HepG2 (cell line): ENCODE data around the gene COL26A1. TPM values are rescaled to one million over a fixed set of nuclear protein-coding genes. Genes with fewer than 3 reads are reported as not detected.

Experiments
- ATAC-seq: fragments of 200-7000 bp; cut with Tn5 transposase; 3 replicates; pipeline ENCODE4 v1.9.1; 2020; ENCODE audit warnings: mild to moderate bottlenecking, moderate library complexity
- BruUV-seq: library from RNA; stranded (reverse); fragments of 400-500 nt; replicated peaks from 2 replicates; lab custom pipeline; 2021; lab: Mats Ljungman, UMichigan
- CTCF ChIA-PET: fragments of 300-600 bp; formaldehyde crosslinking; extraction: SDS; loops from one replicate; lab custom pipeline; 2021; ENCODE audit warnings: low total read pairs, inconsistent platforms, low intra/inter-chr PET ratio; lab: Yijun Ruan, JAX
- POLR2A ChIA-PET: fragments of 350-600 bp; sonication (Branson Sonifier 250); formaldehyde crosslinking; loops from one replicate; lab custom pipeline; 2020; ENCODE audit warnings: antibody characterized with exemption, inconsistent platforms; lab: Yijun Ruan, JAX
- DNase-seq: peaks from one replicate; pipeline ENCODE4 v3.0.0-alpha.2; 2015; ENCODE audit warnings: low spot score
- FAIRE-seq: peaks from 3 replicates; lab custom pipeline; 2011; peaks lifted over from hg19 to GRCh38; lab: Jason Lieb, UNC
- H2AFZ ChIP-seq: one replicate; pipeline ENCODE4 v1.6.1; 2011; ENCODE audit warnings: low read length, inconsistent platforms
- H3K27ac ChIP-seq: fragments of 300-600 bp; 3 replicates; pipeline ENCODE4 v1.8.0; 2011; ENCODE audit warnings: mixed run types, mild to moderate bottlenecking, mixed read lengths, low read length, inconsistent platforms; ENCODE audit not compliant: insufficient read depth; ENCODE audit errors: extremely low read length
- H3K27me3 ChIP-seq, 2 experiments: fragments of 200-600 bp in 1 of 2; 2 replicates in 1 of 2; 3 replicates in 1 of 2; pipeline versions ENCODE4 v1.6.0 to v1.8.0; 2011; ENCODE audit warnings: low read length in 2 of 2, mild to moderate bottlenecking in 2 of 2, moderate library complexity in 2 of 2, inconsistent platforms in 1 of 2; ENCODE audit not compliant: insufficient read depth in 2 of 2, control insufficient read depth in 1 of 2
- H3K36me3 ChIP-seq, 2 experiments: fragments of 200-600 bp in 1 of 2; replicated peaks in 1 of 2; 2 replicates in 1 of 2; 3 replicates in 1 of 2; pipeline versions ENCODE4 v1.5.1 to v1.8.0; 2011; ENCODE audit warnings: low read length in 2 of 2, inconsistent platforms in 1 of 2; ENCODE audit not compliant: insufficient read depth in 2 of 2, control insufficient read depth in 1 of 2
- H3K4me1 ChIP-seq: 2 replicates; pipeline ENCODE4 v1.5.1; 2012; ENCODE audit warnings: low read length, inconsistent platforms; ENCODE audit not compliant: insufficient read depth
- H3K4me2 ChIP-seq: 2 replicates; pipeline ENCODE4 v1.6.0; 2011; ENCODE audit warnings: low read depth, low read length, inconsistent platforms
- H3K4me3 ChIP-seq, 3 experiments: fragments of 200-600 bp in 1 of 3; sonication (generic), shearing (Covaris generic) in 1 of 3; replicated peaks in 1 of 3; 2 replicates each; pipeline ENCODE4 v1.5.1; 2011 to 2016; ENCODE audit warnings: low read length in 3 of 3, inconsistent platforms in 2 of 3, low read depth in 2 of 3, mild to moderate bottlenecking in 2 of 3, control low read depth in 1 of 3, mixed read lengths in 1 of 3; ENCODE audit not compliant: insufficient read depth in 1 of 3
- H3K79me2 ChIP-seq: one replicate; pipeline ENCODE4 v1.6.1; 2011; ENCODE audit warnings: low read length, inconsistent platforms; ENCODE audit not compliant: insufficient read depth
- H3K9ac ChIP-seq: 2 replicates; pipeline ENCODE4 v1.6.0; 2011; ENCODE audit warnings: mild to moderate bottlenecking, low read depth, low read length, inconsistent platforms; ENCODE audit not compliant: insufficient read depth
- H3K9me3 ChIP-seq: 2 replicates; pipeline ENCODE4 v1.5.1; 2012; ENCODE audit warnings: mild to moderate bottlenecking, low read length
- H4K20me1 ChIP-seq: 2 replicates; pipeline ENCODE4 v1.6.0; 2011; ENCODE audit warnings: inconsistent platforms, mild to moderate bottlenecking, low read length, moderate library complexity; ENCODE audit not compliant: insufficient read depth
- ATM ChIP-seq: fragments of 450-650 bp; IDR thresholded peaks from 2 replicates; pipeline ENCODE4 v1.7.1; 2017; ENCODE audit warnings: mild to moderate bottlenecking, borderline replicate concordance
- IRX3 ChIP-seq: sonication (generic); formaldehyde crosslinking; IDR thresholded peaks from 2 replicates; pipeline ENCODE4 v1.8.1; 2023; ENCODE audit warnings: mild to moderate bottlenecking, low read depth, missing genetic modification reagents, borderline replicate concordance
- KMT2B ChIP-seq: IDR thresholded peaks from 2 replicates; pipeline ENCODE4 v1.6.1; 2016; ENCODE audit warnings: missing genetic modification reagents, missing compliant biosample characterization
- TAF1 ChIP-seq: sonication (generic); formaldehyde crosslinking; IDR thresholded peaks from 2 replicates; pipeline ENCODE4 v1.4.0; 2020; ENCODE audit warnings: missing genetic modification reagents
- ZNF547 ChIP-seq: sonication (generic); formaldehyde crosslinking; IDR thresholded peaks from 2 replicates; pipeline ENCODE4 v1.5.1; 2020; ENCODE audit warnings: mild to moderate bottlenecking, missing genetic modification reagents
- ZNF609 ChIP-seq: sonication (generic); formaldehyde crosslinking; IDR thresholded peaks from 2 replicates; pipeline ENCODE4 v1.4.0; 2020; ENCODE audit warnings: mild to moderate bottlenecking, missing genetic modification reagents, borderline replicate concordance
- ZNF644 ChIP-seq: IDR thresholded peaks from 2 replicates; pipeline ENCODE4 v1.6.1; 2016; ENCODE audit warnings: low read depth
- ZNF652 ChIP-seq: IDR thresholded peaks from 2 replicates; pipeline ENCODE4 v1.6.1; 2016; ENCODE audit warnings: low read depth, borderline replicate concordance
- ZNF713 ChIP-seq: sonication (generic); formaldehyde crosslinking; IDR thresholded peaks from 2 replicates; pipeline ENCODE4 v1.4.0; 2020; ENCODE audit warnings: mild to moderate bottlenecking, missing genetic modification reagents
- WGBS: methylation state at CpG from one replicate; pipeline ENCODE4 v1.1.6; 2017; ENCODE audit warnings: low lambda C conversion rate; 5-methylcytosine and 5-hydroxymethylcytosine counted together
- in situ Hi-C: cut with HindIII; loops from 2 replicates; pipeline ENCODE4 v1.10.0; 2017; ENCODE audit warnings: low pct_unique_long_range_greater_than_20kb; ENCODE audit not compliant: extremely low pct_ligation_motif_present
- intact Hi-C: fragments of 100-400 bp; cut with micrococcal nuclease; formaldehyde crosslinking; loops from one replicate; pipeline ENCODE4 v1.10.0; 2022; ENCODE audit not compliant: unreplicated experiment
- polyA plus RNA-seq, 8 experiments: library from polyadenylated mRNA; depleted of rRNA in 3 of 8; stranded (reverse) in 7 of 8; unstranded in 1 of 8; fragments of >200 nt; fragmentation: Illumina TruSeq in 4 of 8; extraction: Trizol in 4 of 8; gene quantifications; 2 replicates each; pipeline versions ENCODE4 v1.2.1 to v1.2.3, GENCODE V29; 2011 to 2016; ENCODE audit warnings: low read depth in 4 of 8, missing spikeins in 1 of 8, mixed read lengths in 1 of 8; ENCODE audit not compliant: insufficient read depth in 1 of 8
- total RNA-seq, 5 experiments: library from RNA; depleted of rRNA; stranded (reverse); fragments of >200 nt; fragmentation: Illumina TruSeq; extraction: Trizol; gene quantifications; 2 replicates each; pipeline ENCODE4 v1.2.3, GENCODE V29; 2016; ENCODE audit warnings: low read depth in 1 of 5

Gene COL26A1
- total and polyA plus RNA-seq, 2 of the 13 experiments (the other 11 are each of a cell fraction or from before 2014, with no cell fraction given) = 7.8 to 9.2 TPM

- Histone ChIP-seq H3K4me3 (no peak overlapping the region), H3K9ac (no peak overlapping the region), H3K27me3 (peaks cover 5 to 27% of the 10 kb centered on the region in 2 experiments; a peak in 3 of 5 replicates), H3K4me1 (peaks cover 15% of the 10 kb centered on the region), H3K9me3 (no peaks in the 10 kb centered on the region), H2AFZ (no peak overlapping the region), H3K27ac (no peak overlapping the region), H3K4me2 (no peak overlapping the region), H4K20me1 (no peaks in the 10 kb centered on the region), H3K36me3 (no peaks in the 10 kb centered on the region), H3K79me2 (no peaks in the 10 kb centered on the region)
- ChIA-PET POLR2A (no interaction called here), CTCF (no interaction called here)
- no TSS peak for BruUV-seq
- intact Hi-C loops (no loop called here), in situ Hi-C loops (no loop called here)
- DNase-seq = no peak
- TF ChIP-seq TAF1 (CRISPR knock-in tag) (no peak), ZNF713 (CRISPR knock-in tag) (no peak), IRX3 (CRISPR knock-in tag) (no peak), ZNF652 (CRISPR knock-in tag) (no peak), ZNF609 (CRISPR knock-in tag) (no peak), KMT2B (CRISPR knock-in tag) (no peak), ZNF644 (CRISPR knock-in tag) (no peak), ZNF547 (CRISPR knock-in tag) (no peak), ATM (no peak)
- no peak for FAIRE-seq
- 53% methylated on average over 14 of the region's 26 CpGs for WGBS
- ATAC-seq = no peak
Observed at GRCh38 chr7:101605611-101606497, 243.2 kb downstream of the COL26A1 start.
